Neutrophil (primary cell): ENCODE data around the gene GABBR2.
"Not testable (repeated sequence)": the region's sequence is repeated elsewhere in the genome, so short reads cannot be mapped to it uniquely, and the experiment has no call there.

Source experiments
- H3K27ac ChIP-seq: fragments of 200-600 bp; sonication (generic); 2 replicates; pipeline ENCODE4 v1.5.1; 2016; ENCODE audit warnings: mild to moderate bottlenecking, moderate library complexity
- H3K27me3 ChIP-seq: fragments of 200-600 bp; sonication (generic); 2 replicates; pipeline ENCODE4 v1.6.0; 2016; ENCODE audit warnings: mild to moderate bottlenecking
- H3K36me3 ChIP-seq: fragments of 200-600 bp; sonication (generic); 2 replicates; pipeline ENCODE4 v1.5.1; 2017
- H3K4me1 ChIP-seq, 2 experiments: fragments of 200-600 bp in 1 of 2; sonication (generic) in 1 of 2; 1 replicate in 1 of 2; 2 replicates in 1 of 2; pipeline versions ENCODE4 v1.5.1 to v1.6.1; 2013 to 2016; ENCODE audit warnings: low read depth in 1 of 2, low read length in 1 of 2, mild to moderate bottlenecking in 1 of 2, moderate library complexity in 1 of 2; ENCODE audit not compliant: control insufficient read depth in 1 of 2, insufficient read depth in 1 of 2
- H3K4me3 ChIP-seq, 2 experiments: fragments of 200-600 bp in 1 of 2; sonication (generic) in 1 of 2; 1 replicate in 1 of 2; 2 replicates in 1 of 2; pipeline ENCODE4 v1.5.1; 2013 to 2016; ENCODE audit warnings: low read depth in 1 of 2, low read length in 1 of 2, mild to moderate bottlenecking in 1 of 2, moderate library complexity in 1 of 2
- H3K9me3 ChIP-seq: fragments of 200-600 bp; sonication (generic); 2 replicates; pipeline ENCODE4 v1.5.1; 2016
- TF ChIP-seq, protein P1 (sequence below): fragments of 200-600 bp; sonication (generic); IDR thresholded peaks from 2 replicates; pipeline ENCODE4 v1.5.1; 2016; ENCODE audit warnings: antibody characterized with exemption

The GABBR2 gene

DNA sequence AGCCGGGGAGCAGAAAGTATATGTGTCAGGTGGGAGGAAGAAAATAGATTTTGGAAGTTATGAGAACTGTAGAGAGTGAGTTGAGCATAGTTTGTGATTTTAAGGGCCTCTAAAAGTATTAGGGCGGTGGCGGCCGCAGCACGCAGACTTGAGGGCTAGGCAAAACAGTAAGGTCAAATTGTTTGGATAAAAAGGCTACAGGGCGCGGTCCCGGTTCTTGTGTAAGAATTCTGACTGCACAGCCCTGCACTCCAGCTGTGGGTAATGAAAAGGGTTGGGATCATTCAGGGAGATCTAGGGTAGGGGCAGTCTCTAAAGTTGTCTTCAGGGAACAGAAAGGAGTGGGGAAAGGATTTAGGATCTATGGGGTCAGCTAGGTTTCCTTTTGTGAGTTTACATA, 441.2 kb downstream of the GABBR2 start:
- H3K4me3 ChIP-seq, H3K36me3 ChIP-seq, H3K9me3 ChIP-seq, H3K27me3 ChIP-seq, H3K4me1 ChIP-seq, H3K27ac ChIP-seq: not testable (repeated sequence)

GRCh38 chr9:98264516-98264915, 444.2 kb downstream of the GABBR2 start:
- Histone ChIP-seq H3K4me3 (no peak overlapping the region), H3K4me1 (no peaks in the 10 kb centered on the region), H3K27me3 (no peaks in the 10 kb centered on the region), H3K27ac (no peak overlapping the region), H3K9me3 (no peaks in the 10 kb centered on the region), H3K36me3 (no peaks in the 10 kb centered on the region)
- TF ChIP-seq, protein P1, sequence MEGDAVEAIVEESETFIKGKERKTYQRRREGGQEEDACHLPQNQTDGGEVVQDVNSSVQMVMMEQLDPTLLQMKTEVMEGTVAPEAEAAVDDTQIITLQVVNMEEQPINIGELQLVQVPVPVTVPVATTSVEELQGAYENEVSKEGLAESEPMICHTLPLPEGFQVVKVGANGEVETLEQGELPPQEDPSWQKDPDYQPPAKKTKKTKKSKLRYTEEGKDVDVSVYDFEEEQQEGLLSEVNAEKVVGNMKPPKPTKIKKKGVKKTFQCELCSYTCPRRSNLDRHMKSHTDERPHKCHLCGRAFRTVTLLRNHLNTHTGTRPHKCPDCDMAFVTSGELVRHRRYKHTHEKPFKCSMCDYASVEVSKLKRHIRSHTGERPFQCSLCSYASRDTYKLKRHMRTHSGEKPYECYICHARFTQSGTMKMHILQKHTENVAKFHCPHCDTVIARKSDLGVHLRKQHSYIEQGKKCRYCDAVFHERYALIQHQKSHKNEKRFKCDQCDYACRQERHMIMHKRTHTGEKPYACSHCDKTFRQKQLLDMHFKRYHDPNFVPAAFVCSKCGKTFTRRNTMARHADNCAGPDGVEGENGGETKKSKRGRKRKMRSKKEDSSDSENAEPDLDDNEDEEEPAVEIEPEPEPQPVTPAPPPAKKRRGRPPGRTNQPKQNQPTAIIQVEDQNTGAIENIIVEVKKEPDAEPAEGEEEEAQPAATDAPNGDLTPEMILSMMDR: no peak

DNA sequence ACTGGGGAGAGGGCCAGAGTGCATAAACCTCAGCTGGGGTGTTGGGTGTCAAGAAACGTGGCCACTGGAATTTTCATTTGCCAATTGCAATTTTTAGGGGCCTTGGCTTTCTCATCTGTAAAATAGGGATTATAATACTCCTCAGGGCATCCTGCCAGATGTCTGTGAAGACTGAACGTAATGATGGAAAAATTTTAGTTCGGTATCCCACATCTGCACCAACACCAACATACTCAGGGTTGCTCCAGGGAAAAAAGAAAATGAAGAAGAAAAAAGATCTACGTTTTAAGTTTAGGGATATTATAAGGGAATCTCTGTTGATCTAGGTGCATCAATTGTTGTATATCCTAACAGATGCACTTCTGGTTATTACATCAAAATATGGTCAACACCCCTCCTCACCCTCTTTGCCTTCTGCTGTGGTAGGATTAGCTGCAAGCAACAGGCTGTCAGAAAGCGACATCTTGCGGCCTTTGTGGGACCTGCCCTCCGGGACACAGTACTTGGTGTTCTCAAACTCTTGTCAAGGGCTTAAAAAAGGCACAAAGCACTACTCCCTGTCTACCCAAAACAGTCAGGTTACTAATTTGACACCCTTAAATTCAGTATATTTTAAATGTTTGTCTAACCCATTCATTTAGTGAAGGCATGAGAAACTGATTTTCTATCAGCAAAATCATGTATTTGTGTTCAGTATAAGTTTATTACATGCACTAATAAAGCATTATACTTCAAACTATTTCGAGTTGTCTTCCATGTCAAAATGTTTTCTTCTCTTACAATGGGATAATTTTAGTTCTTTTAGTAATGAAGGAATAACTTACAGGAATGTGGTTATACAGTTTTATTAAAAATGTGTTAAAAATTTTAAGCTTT, 445.0 kb downstream of the GABBR2 start:
- TF ChIP-seq, protein P1: peak; percentile 88
- Histone ChIP-seq H3K4me1 (no peaks in the 10 kb centered on the region), H3K27ac (no peak overlapping the region), H3K4me3 (no peak overlapping the region), H3K36me3 (no peaks in the 10 kb centered on the region), H3K27me3 (no peaks in the 10 kb centered on the region), H3K9me3 (no peaks in the 10 kb centered on the region)

- Histone ChIP-seq H3K27ac (no peak overlapping the region), H3K27me3 (no peaks in the 10 kb centered on the region), H3K9me3 (no peaks in the 10 kb centered on the region), H3K4me3 (no peak overlapping the region), H3K4me1 (no peaks in the 10 kb centered on the region), H3K36me3 (no peaks in the 10 kb centered on the region)
- TF ChIP-seq, protein P1: no peak
Measured at GRCh38 chr9:98263080-98263479, 445.7 kb downstream of the GABBR2 start.

GRCh38 chr9:98262056-98262455, 446.7 kb downstream of the GABBR2 start:
- TF ChIP-seq, protein P1: no peak
- Histone ChIP-seq H3K4me3 (no peak overlapping the region), H3K27me3 (no peaks in the 10 kb centered on the region), H3K27ac (no peak overlapping the region), H3K4me1 (peaks cover 0 to 2% of the 10 kb centered on the region in 2 experiments), H3K36me3 (no peaks in the 10 kb centered on the region), H3K9me3 (no peaks in the 10 kb centered on the region)

DNA sequence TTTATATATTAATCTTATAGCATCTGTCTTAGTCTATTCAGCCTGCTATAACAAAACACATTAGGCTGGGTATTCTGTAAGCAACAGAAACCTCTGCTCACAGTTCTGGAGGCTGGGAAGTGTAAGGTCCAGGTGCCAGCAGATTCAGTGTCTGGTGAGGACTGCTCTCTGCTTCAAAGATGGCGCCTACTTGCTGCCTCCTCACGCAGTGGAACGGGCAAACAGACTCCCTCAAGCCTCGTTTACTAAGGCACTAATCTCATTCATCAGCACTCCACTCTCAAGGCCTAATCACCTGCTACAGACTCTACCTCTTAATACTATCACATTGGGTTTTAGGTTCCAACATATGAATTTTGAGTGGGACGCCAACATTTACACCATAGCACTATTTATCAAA, 448.1 kb downstream of the GABBR2 start:
- TF ChIP-seq, protein P1: no peak
- H3K4me3 ChIP-seq: no peak overlapping the region
- no peaks in the 10 kb centered on the region for H3K9me3 ChIP-seq
- peaks cover 13 to 14% of the 10 kb centered on the region in 2 experiments for H3K4me1 ChIP-seq
- H3K36me3 ChIP-seq: no peaks in the 10 kb centered on the region
- H3K27me3 ChIP-seq: no peaks in the 10 kb centered on the region
- no peak overlapping the region for H3K27ac ChIP-seq
